Lower lobe of right lung (tissue), 2 donors: ENCODE measurements around the gene SLC16A5. TPM values are rescaled to one million over a fixed set of nuclear protein-coding genes. Genes with fewer than 3 reads are reported as not detected.
"Not testable (repeated sequence)": the region's sequence is repeated elsewhere in the genome, so short reads cannot be mapped to it uniquely, and the experiment has no call there.

ENCODE experiments used
- ATAC-seq, 2 donors: fragments of 200-7000 bp; cut with Tn5 transposase; one replicate each; pipeline ENCODE4 v1.9.1; 2020 to 2022; ENCODE audit warnings: mild to moderate bottlenecking in 2 of 2, moderate library complexity in 2 of 2
- DNase-seq: peaks from one replicate; pipeline ENCODE4 v3.0.0-alpha.2; 2020
- H3K27ac ChIP-seq: fragments of 200-600 bp; one replicate; pipeline ENCODE4 v1.8.0; 2022
- H3K27me3 ChIP-seq: fragments of 200-600 bp; one replicate; pipeline ENCODE4 v1.8.0; 2022; ENCODE audit warnings: low read depth
- H3K36me3 ChIP-seq: fragments of 200-600 bp; one replicate; pipeline ENCODE4 v1.8.0; 2022; ENCODE audit warnings: mild to moderate bottlenecking
- H3K4me1 ChIP-seq: fragments of 200-600 bp; one replicate; pipeline ENCODE4 v1.8.0; 2022
- H3K4me3 ChIP-seq: fragments of 200-600 bp; one replicate; pipeline ENCODE4 v1.8.0; 2022; ENCODE audit warnings: mild to moderate bottlenecking
- H3K9me3 ChIP-seq: fragments of 200-600 bp; one replicate; pipeline ENCODE4 v1.8.0; 2022
- intact Hi-C: fragments of 100-400 bp; cut with DNase I; formaldehyde crosslinking; loops from one replicate; pipeline ENCODE4 v1.11.0; 2022
- total RNA-seq: library from RNA; stranded (reverse); fragmentation: NEBNext Ultra II Directional; extraction: Animal tissue kit (Norgen Biotek cat#: 25700); gene quantifications from one replicate; pipeline ENCODE4 v1.2.1, GENCODE V29; 2021
- TF ChIP-seq, protein P1 (sequence below): fragments of 200-600 bp; IDR thresholded peaks from one replicate; pipeline ENCODE4 v1.8.0; 2022; ENCODE audit warnings: antibody characterized with exemption, mild to moderate bottlenecking
- donor health status: DM: no; HTN: yes; CAD: no; lungs with severe emphysema.

Gene SLC16A5
- total RNA-seq, 1 donor from 2014 or later = 32.3 TPM

DNA sequence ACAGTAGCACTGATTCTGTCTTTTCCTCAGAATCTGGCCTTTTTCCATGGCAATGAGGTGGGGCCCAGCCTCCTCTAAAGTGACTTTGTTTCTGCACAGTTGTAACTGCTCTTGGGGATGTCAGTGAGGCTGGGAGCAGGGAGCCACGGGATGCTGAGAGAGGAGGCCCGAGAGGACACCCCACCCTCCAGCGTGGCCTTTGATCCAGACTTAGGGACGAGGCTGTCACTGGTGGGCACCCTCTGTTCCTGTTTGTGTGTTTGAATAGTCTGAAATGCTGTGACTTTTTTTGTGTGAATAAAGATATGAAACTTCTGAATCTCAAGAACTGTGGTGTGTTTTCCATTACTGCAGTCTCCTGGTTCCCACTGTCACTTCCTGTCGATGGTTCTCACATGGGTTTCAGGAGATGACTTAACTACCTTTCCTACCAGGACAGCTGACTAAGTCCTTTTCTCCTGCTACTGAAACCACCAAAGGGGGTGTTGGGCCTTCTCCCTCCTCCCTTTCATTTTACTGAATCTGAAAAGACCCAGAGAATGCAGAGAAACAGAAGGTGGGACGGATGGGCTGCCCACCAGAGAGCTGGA is 22.1 kb upstream of the SLC16A5 start:
- Histone ChIP-seq H3K4me1 (no peaks in the 10 kb centered on the region), H3K9me3 (no peaks in the 10 kb centered on the region), H3K27me3 (no peaks in the 10 kb centered on the region), H3K4me3 (no peak overlapping the region), H3K36me3 (peaks cover 42% of the 10 kb centered on the region), H3K27ac (no peak overlapping the region)
- DNase-seq (no peak), ATAC-seq (no peak)
- TF ChIP-seq, protein P1, sequence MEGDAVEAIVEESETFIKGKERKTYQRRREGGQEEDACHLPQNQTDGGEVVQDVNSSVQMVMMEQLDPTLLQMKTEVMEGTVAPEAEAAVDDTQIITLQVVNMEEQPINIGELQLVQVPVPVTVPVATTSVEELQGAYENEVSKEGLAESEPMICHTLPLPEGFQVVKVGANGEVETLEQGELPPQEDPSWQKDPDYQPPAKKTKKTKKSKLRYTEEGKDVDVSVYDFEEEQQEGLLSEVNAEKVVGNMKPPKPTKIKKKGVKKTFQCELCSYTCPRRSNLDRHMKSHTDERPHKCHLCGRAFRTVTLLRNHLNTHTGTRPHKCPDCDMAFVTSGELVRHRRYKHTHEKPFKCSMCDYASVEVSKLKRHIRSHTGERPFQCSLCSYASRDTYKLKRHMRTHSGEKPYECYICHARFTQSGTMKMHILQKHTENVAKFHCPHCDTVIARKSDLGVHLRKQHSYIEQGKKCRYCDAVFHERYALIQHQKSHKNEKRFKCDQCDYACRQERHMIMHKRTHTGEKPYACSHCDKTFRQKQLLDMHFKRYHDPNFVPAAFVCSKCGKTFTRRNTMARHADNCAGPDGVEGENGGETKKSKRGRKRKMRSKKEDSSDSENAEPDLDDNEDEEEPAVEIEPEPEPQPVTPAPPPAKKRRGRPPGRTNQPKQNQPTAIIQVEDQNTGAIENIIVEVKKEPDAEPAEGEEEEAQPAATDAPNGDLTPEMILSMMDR = no peak
- intact Hi-C loops = no loop called here

DNA sequence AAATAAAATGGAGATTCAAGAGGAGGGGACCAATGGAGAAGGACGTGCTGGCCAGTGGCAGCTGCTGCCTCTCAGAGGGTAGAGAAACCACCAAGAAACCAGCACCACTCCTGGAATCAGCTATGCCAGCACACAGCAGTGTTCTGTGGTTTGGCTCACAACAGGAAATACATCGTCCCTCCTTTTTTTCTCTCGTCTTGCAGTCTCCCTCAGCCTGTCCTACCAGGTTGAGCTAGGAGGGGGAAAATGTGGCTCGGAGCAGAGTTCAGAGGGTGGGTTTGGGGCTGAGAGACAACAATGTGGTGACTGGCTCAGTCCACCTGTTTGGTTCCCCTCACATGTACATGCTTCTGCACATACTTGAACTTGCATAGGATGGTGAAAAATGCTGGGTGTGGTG is 19.9 kb upstream of the SLC16A5 start:
- H3K4me1 ChIP-seq = no peaks in the 10 kb centered on the region
- H3K36me3 ChIP-seq = peaks cover 23% of the 10 kb centered on the region
- intact Hi-C loops = no loop called here
- ATAC-seq = no peak
- TF ChIP-seq, protein P1 = no peak
- H3K27me3 ChIP-seq = no peaks in the 10 kb centered on the region
- DNase-seq = no peak
- H3K27ac ChIP-seq = no peak overlapping the region
- H3K4me3 ChIP-seq = no peak overlapping the region
- no peaks in the 10 kb centered on the region for H3K9me3 ChIP-seq

DNA sequence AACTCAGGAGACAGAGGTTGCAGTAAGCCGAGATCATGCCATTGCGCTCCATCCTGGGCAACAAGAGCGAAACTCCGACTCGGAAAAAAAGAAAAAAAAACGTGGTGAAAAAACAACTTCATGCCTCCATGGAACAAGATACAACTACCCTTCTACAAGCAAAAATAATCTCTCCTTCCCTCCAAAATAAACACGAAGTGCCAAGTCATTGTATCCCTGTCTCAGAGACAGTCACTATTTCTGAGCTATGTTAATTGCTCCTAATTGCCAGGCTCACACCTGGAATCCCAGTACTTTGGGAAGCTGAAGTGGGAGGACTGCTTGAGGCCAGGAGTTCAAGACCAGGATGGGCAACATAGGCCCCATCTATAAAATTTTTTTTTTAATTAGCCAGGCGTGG is 19.0 kb upstream of the SLC16A5 start:
- ATAC-seq = no peak
- intact Hi-C loops = no loop called here
- H3K4me1 ChIP-seq = no peaks in the 10 kb centered on the region
- no peak for DNase-seq
- no peaks in the 10 kb centered on the region for H3K9me3 ChIP-seq
- no peak overlapping the region for H3K27ac ChIP-seq
- H3K27me3 ChIP-seq = no peaks in the 10 kb centered on the region
- TF ChIP-seq, protein P1 = no peak
- no peak overlapping the region for H3K4me3 ChIP-seq
- H3K36me3 ChIP-seq = peaks cover 14% of the 10 kb centered on the region

DNA sequence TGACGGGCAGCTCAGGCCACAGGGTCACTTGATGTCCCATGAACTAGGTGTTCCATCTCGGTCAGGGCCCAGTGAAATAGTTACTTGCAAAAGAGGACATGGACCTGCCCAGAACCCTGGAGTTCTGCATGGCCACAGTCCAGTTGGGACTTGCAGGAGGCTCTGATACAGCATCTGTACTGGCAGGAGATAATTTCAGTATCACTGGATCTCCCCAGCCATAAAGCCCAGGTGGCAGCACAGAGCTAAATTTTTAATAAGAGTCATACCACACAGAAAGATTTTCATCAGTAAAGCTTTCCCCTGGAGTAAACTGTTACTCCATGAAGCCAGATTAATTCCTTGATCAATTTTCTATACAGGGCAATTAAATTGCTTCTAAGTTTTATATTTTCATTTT is 18.0 kb upstream of the SLC16A5 start:
- no peak for DNase-seq
- ATAC-seq = peak in 1 of 2 donors; percentile 67
- no peaks in the 10 kb centered on the region for H3K9me3 ChIP-seq
- H3K36me3 ChIP-seq = peaks cover 4% of the 10 kb centered on the region
- H3K27me3 ChIP-seq = no peaks in the 10 kb centered on the region
- TF ChIP-seq, protein P1 = peak; percentile 32
- H3K27ac ChIP-seq = no peak overlapping the region
- H3K4me1 ChIP-seq = no peaks in the 10 kb centered on the region
- H3K4me3 ChIP-seq = no peak overlapping the region
- intact Hi-C loops = no loop called here

DNA sequence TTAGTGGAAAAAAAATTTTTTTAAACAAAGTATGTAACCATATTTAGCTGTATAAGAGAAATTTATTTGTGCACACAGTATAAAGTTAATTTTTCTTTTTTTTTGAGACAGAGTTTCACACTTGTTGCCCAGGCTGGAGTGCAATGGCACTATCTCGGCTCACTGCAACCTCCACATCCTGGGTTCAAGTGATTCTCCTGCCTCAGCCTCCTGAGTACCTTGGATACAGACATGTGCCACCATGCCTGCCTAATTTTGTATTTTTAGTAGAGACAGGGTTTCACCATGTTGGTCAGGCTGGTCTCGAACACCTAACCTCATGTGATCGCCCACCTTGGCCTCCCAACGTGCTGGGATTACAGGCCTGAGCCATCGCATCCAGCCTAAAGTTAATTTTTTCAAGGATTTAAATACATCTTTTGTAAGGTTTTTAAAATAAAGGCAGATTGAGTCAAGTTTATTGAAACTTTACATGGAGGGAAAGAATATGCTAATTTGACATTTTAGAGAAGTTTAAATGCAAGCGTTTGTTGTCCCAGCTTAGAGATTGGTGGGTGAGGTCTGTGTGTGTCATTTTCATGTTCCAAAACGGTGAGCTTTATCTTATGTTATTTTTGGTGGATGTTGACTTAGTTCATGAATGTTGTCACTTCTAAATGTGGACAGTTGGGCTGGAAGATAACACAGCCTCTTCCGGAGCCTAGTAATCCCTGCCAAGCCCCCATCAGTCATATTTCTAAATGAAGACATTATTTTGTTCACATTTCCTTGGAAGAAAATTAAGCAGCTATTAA is 16.1 kb upstream of the SLC16A5 start:
- H3K36me3 ChIP-seq, H3K4me1 ChIP-seq, intact Hi-C loops, ATAC-seq, H3K9me3 ChIP-seq, H3K27me3 ChIP-seq, H3K27ac ChIP-seq, H3K4me3 ChIP-seq: not testable (repeated sequence)
- DNase-seq = peak; percentile 1

DNA sequence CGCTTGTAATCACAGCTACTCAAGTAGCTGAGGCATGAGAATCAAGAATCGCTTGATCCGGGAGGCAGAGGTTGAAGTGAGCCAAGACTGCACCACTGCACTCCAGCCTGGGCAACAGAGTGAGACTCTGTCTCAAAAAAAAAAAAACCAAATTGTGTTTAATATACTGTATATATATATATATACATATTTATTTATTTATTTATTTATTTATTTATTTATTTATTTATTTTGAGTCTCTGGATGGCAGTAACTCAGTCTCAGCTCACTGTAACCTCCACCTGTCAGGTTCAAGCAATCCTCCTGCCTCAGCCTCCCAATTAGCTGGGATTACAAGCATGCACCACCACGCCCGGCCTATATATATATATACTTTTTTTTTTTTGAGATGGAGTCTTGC is 14.8 kb upstream of the SLC16A5 start:
- intact Hi-C loops, H3K27me3 ChIP-seq, H3K4me3 ChIP-seq, H3K36me3 ChIP-seq, H3K27ac ChIP-seq, H3K9me3 ChIP-seq, ATAC-seq: not testable (repeated sequence)
- H3K4me1 ChIP-seq = peaks cover 13% of the 10 kb centered on the region
- peak; percentile 12 for DNase-seq
